SK-N-MC (cell line): ENCODE data around the gene TMEM181.
A peak's percentile ranks its signal among the peaks of the same experiment; 100 is the strongest.

Experiments
- DNase-seq: peaks from one replicate; pipeline ENCODE4 v3.0.0-alpha.2; 2011; ENCODE audit warnings: low read depth, low spot score
- H3K27ac ChIP-seq: fragments of 200-600 bp; sonication (generic); 2 replicates; pipeline ENCODE4 v1.5.1; 2016; ENCODE audit warnings: mixed run types
- H3K36me3 ChIP-seq: fragments of 200-600 bp; sonication (generic); 2 replicates; pipeline ENCODE4 v1.6.1; 2017; ENCODE audit warnings: antibody characterized with exemption, low read length, mixed read lengths; ENCODE audit not compliant: insufficient read depth
- H3K4me3 ChIP-seq: fragments of 200-600 bp; sonication (generic); 2 replicates; pipeline ENCODE4 v1.5.1; 2016
- H3K9ac ChIP-seq: fragments of 200-600 bp; sonication (generic); 2 replicates; pipeline ENCODE4 v1.8.0; 2017; ENCODE audit warnings: mixed run types, mixed read lengths; ENCODE audit not compliant: insufficient read length
- H3K9me3 ChIP-seq: fragments of 200-600 bp; sonication (generic); 2 replicates; pipeline ENCODE4 v1.6.1; 2017; ENCODE audit warnings: low read depth, mild to moderate bottlenecking, antibody characterized with exemption, low read length, moderate library complexity, mixed read lengths
- EZH2 ChIP-seq: fragments of 200-600 bp; sonication (generic); IDR thresholded peaks from one replicate; pipeline ENCODE4 v1.6.1; 2017; ENCODE audit warnings: antibody characterized with exemption
- FOXP2 ChIP-seq: optimal IDR thresholded peaks from 2 replicates; pipeline ENCODE3; 2011; ENCODE audit warnings: mild to moderate bottlenecking, moderate library complexity; ENCODE audit not compliant: insufficient read depth; ENCODE audit errors: extremely low read length, control extremely low read depth
- POLR2AphosphoS5 ChIP-seq: IDR thresholded peaks from 2 replicates; pipeline ENCODE4 v1.6.1; 2012; ENCODE audit warnings: mild to moderate bottlenecking, low read depth, low read length, borderline replicate concordance

The TMEM181 gene

GRCh38 chr6:158633127-158633526, 73.2 kb downstream of the TMEM181 start:
- TF ChIP-seq EZH2 (no peak), POLR2AphosphoS5 (no peak), FOXP2 (no peak)
- Histone ChIP-seq H3K27ac (no peak overlapping the region), H3K4me3 (no peak overlapping the region), H3K9ac (no peak overlapping the region), H3K9me3 (no peaks in the 10 kb centered on the region), H3K36me3 (peaks cover 34% of the 10 kb centered on the region)
- no peak for DNase-seq

- TF ChIP-seq EZH2 (no peak), POLR2AphosphoS5 (no peak), FOXP2 (no peak)
- Histone ChIP-seq H3K4me3 (no peak overlapping the region), H3K36me3 (peaks cover 26% of the 10 kb centered on the region), H3K9me3 (no peaks in the 10 kb centered on the region), H3K9ac (no peak overlapping the region), H3K27ac (no peak overlapping the region)
- DNase-seq, result peak; percentile 24
Measured at GRCh38 chr6:158634695-158635426, 75.0 kb downstream of the TMEM181 start.

- H3K4me3 ChIP-seq, result no peak overlapping the region
- H3K27ac ChIP-seq, result no peak overlapping the region
- H3K9me3 ChIP-seq, result no peaks in the 10 kb centered on the region
- no peak for TF ChIP-seq FOXP2
- TF ChIP-seq POLR2AphosphoS5, result no peak
- TF ChIP-seq EZH2, result no peak
- no peak overlapping the region for H3K9ac ChIP-seq
- DNase-seq, result no peak
- H3K36me3 ChIP-seq, result peaks cover 26% of the 10 kb centered on the region
Measured at GRCh38 chr6:158635427-158636073, 75.7 kb downstream of the TMEM181 start.

GRCh38 chr6:158636778-158637177, 76.9 kb downstream of the TMEM181 start:
- H3K9me3 ChIP-seq, result no peaks in the 10 kb centered on the region
- peaks cover 26% of the 10 kb centered on the region for H3K36me3 ChIP-seq
- TF ChIP-seq POLR2AphosphoS5 (no peak), EZH2 (no peak), FOXP2 (no peak)

GRCh38 chr6:158638324-158638854, 78.5 kb downstream of the TMEM181 start:
- Histone ChIP-seq H3K4me3 (no peak overlapping the region), H3K36me3 (peaks cover 20% of the 10 kb centered on the region), H3K27ac (no peak overlapping the region), H3K9ac (no peak overlapping the region), H3K9me3 (no peaks in the 10 kb centered on the region)
- TF ChIP-seq EZH2 (no peak), POLR2AphosphoS5 (no peak), FOXP2 (no peak)
- DNase-seq, result no peak

More at GRCh38 chr6:158636778-158637177, 76.9 kb downstream of the TMEM181 start:
- no peak overlapping the region for H3K4me3 ChIP-seq
- H3K9ac ChIP-seq, result no peak overlapping the region
- no peak for DNase-seq
- no peak overlapping the region for H3K27ac ChIP-seq

- Histone ChIP-seq H3K9ac (no peak overlapping the region), H3K27ac (no peak overlapping the region), H3K9me3 (no peaks in the 10 kb centered on the region), H3K4me3 (no peak overlapping the region), H3K36me3 (peaks cover 20% of the 10 kb centered on the region)
- DNase-seq, result no peak
- TF ChIP-seq POLR2AphosphoS5 (no peak), EZH2 (no peak), FOXP2 (no peak)
Measured at GRCh38 chr6:158639056-158639455, 79.2 kb downstream of the TMEM181 start.

GRCh38 chr6:158640519-158640918, 80.6 kb downstream of the TMEM181 start:
- Histone ChIP-seq H3K27ac (no peak overlapping the region), H3K36me3 (peaks cover 16% of the 10 kb centered on the region), H3K9me3 (no peaks in the 10 kb centered on the region), H3K9ac (no peak overlapping the region), H3K4me3 (no peak overlapping the region)
- TF ChIP-seq FOXP2, result no peak
- no peak for DNase-seq

GRCh38 chr6:158642097-158642601, 82.3 kb downstream of the TMEM181 start:
- no peak overlapping the region for H3K9ac ChIP-seq
- TF ChIP-seq POLR2AphosphoS5, result no peak
- no peak overlapping the region for H3K4me3 ChIP-seq
- H3K27ac ChIP-seq, result no peak overlapping the region
- DNase-seq, result no peak
- H3K9me3 ChIP-seq, result no peaks in the 10 kb centered on the region
- H3K36me3 ChIP-seq, result peaks cover 4% of the 10 kb centered on the region; the same call in 1 of the 2 replicates

GRCh38 chr6:158643836-158644230, 83.9 kb downstream of the TMEM181 start:
- Histone ChIP-seq H3K9ac (peak overlapping the region; percentile 86), H3K4me3 (peak overlapping the region; percentile 98), H3K27ac (no peak overlapping the region), H3K9me3 (no peaks in the 10 kb centered on the region), H3K36me3 (no peaks in the 10 kb centered on the region; the same call in 1 of the 2 replicates)
- DNase-seq, result no peak
- no peak for TF ChIP-seq FOXP2
- no peak for TF ChIP-seq EZH2
- no peak for TF ChIP-seq POLR2AphosphoS5
